ENCODE results near the gene CLASP1. TPM values are rescaled to one million over a fixed set of nuclear protein-coding genes. Genes with fewer than 3 reads are reported as not detected.

The CLASP1 gene
- total and polyA plus RNA-seq, 2 of the 8 experiments (the other 6 are each of a cell fraction or from before 2014, with no cell fraction given) = 7.3 to 53.9 TPM

DNA sequence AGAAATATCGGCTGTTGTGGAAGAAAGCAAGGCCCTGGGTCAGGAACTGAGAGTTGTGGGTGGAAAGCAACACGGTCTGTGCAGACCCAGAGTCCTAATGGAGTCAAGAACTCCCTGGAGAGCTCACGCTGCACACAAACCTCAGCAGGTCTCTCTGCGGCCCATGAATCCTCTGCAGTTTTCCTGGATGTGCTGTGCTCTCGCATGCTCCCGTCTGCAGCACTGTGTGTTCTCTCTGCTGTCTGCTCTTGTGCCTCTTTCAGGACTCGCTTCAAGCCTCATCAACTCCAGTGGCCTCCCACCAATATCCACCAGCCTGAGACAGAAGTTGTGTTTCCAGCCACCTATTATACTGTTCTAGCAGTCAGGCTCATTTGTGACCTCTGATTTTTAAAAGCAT is 94.3 kb downstream of the CLASP1 start:
- CTCF ChIA-PET (ENCODE audit: partially characterized antibody) = interaction anchor here (0.6 kb wide), 1 partner anchor 24 kb away, joined by 3 read pairs; the partner anchor contains the start of gene RNU4ATAC

More for the DNA sequence above, 94.3 kb downstream of the CLASP1 start:
- H3K14ac ChIP-seq (ENCODE audit: insufficient read length) = no peak overlapping the region
- H2BK120ac ChIP-seq (replicated peaks; ENCODE audit: low read depth, low read length) = no peak overlapping the region
- no peak overlapping the region for H2BK12ac ChIP-seq (ENCODE audit: low read depth, low read length)
- no peak overlapping the region for H2BK15ac ChIP-seq (ENCODE audit: low read length)
- FAIRE-seq (no peak), DNase-seq (ENCODE audit: low read depth in 1 of 2, low spot score in 2 of 2) (no peak)
- H2AFZ ChIP-seq (ENCODE audit: low read length) = no peak overlapping the region
- H4K20me1 ChIP-seq (replicated peaks in 1 of 2; ENCODE audit: control insufficient read depth in 1 of 2, insufficient read depth in 2 of 2, low read length in 2 of 2) = peaks cover 3 to 4% of the 10 kb centered on the region in 2 experiments
- H2BK20ac ChIP-seq (ENCODE audit: low read length) = no peak overlapping the region
- peaks cover 3% of the 10 kb centered on the region; the same call in 1 of the 2 replicates for H3K79me1 ChIP-seq (ENCODE audit: low read depth, low read length)
- H3K23me2 ChIP-seq (ENCODE audit: low read depth, low read length) = no peaks in the 10 kb centered on the region
- no peaks in the 10 kb centered on the region for H3K9me3 ChIP-seq (ENCODE audit: insufficient read depth in 2 of 2, low read depth in 1 of 2, low read length in 1 of 2)
- no peak overlapping the region for H4K91ac ChIP-seq (replicated peaks; ENCODE audit: insufficient read length, low read length)
- no peak for TF ChIP-seq ZNF274 (IDR thresholded peaks at IDR 0.05; ENCODE audit: borderline replicate concordance, extremely low read depth, low read length)
- TF ChIP-seq, protein P1, sequence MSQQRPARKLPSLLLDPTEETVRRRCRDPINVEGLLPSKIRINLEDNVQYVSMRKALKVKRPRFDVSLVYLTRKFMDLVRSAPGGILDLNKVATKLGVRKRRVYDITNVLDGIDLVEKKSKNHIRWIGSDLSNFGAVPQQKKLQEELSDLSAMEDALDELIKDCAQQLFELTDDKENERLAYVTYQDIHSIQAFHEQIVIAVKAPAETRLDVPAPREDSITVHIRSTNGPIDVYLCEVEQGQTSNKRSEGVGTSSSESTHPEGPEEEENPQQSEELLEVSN (IDR thresholded peaks at IDR 0.05) = no peak
- TF ChIP-seq HDAC6 (IDR thresholded peaks at IDR 0.05; ENCODE audit: low read depth, low read length) = no peak
- no peak for TF ChIP-seq PHF8 (conservative IDR thresholded peaks at IDR 0.05; ENCODE audit: low read depth, low read length)
- H3K4ac ChIP-seq (replicated peaks; ENCODE audit: insufficient read length, low read depth, low read length) = no peak overlapping the region
- no peak overlapping the region for H3K18ac ChIP-seq (ENCODE audit: extremely low read depth, low read length)
- H3K36me3 ChIP-seq (ENCODE audit: control insufficient read depth in 2 of 4, insufficient read depth in 4 of 4, low read length in 3 of 4) = no peaks in the 10 kb centered on the region
- H3K4me3 ChIP-seq (ENCODE audit: extremely low read depth in 1 of 4, insufficient read depth in 2 of 4, low read depth in 3 of 4, low read length in 4 of 4) = no peak overlapping the region
- H3K4me1 ChIP-seq (replicated peaks in 1 of 4; ENCODE audit: control insufficient read depth in 3 of 4, insufficient read depth in 4 of 4, low read length in 3 of 4) = peaks cover 0 to 7% (median 5%) of the 10 kb centered on the region in 4 experiments; a peak in 4 of 7 replicates
- H3K23ac ChIP-seq (ENCODE audit: insufficient read length) = no peak overlapping the region
- H4K8ac ChIP-seq (ENCODE audit: extremely low read depth, insufficient read depth, low read length) = no peak overlapping the region
- H3K4me2 ChIP-seq (ENCODE audit: insufficient read depth in 1 of 2, low read depth in 2 of 2, low read length in 2 of 2) = no peak overlapping the region
- no peak overlapping the region for H4K5ac ChIP-seq (ENCODE audit: insufficient read length, low read depth, low read length)
- no peak overlapping the region for H3K27ac ChIP-seq (ENCODE audit: low read depth, low read length)
- no peaks in the 10 kb centered on the region for H3K27me3 ChIP-seq (replicated peaks in 1 of 4; ENCODE audit: control insufficient read depth in 3 of 4, extremely low read depth in 1 of 4, insufficient read depth in 3 of 4, low read length in 3 of 4)
- H3K79me2 ChIP-seq (ENCODE audit: control insufficient read depth in 1 of 2, insufficient read depth in 2 of 2, low read length in 2 of 2) = peaks cover 0 to 60% of the 10 kb centered on the region in 2 experiments; a peak in 2 of 4 replicates
- 93% methylated on average over 7 of the region's 7 CpGs; no CpG with 5 or more reads in 1 of the 2 experiments for WGBS, 2 experiments (ENCODE audit: extremely low coverage in 1 of 2, insufficient coverage in 1 of 2, insufficient read length in 1 of 2, insufficient replicate concordance in 2 of 2, low coverage in 1 of 2, low lambda C conversion rate in 2 of 2, missing lambda C conversion rate in 1 of 2)
- no peak overlapping the region for H2AK5ac ChIP-seq (ENCODE audit: low read depth, low read length)
- H3K9ac ChIP-seq (replicated peaks in 1 of 4; ENCODE audit: extremely low read depth in 1 of 4, low read depth in 3 of 4, low read length in 3 of 4) = no peak overlapping the region; a peak in 1 of 7 replicates
- no peak overlapping the region for H2BK5ac ChIP-seq (ENCODE audit: low read depth, low read length)
- POLR2A ChIA-PET (ENCODE audit: partially characterized antibody) = no interaction called here
- no peak overlapping the region for H3K56ac ChIP-seq (replicated peaks; ENCODE audit: insufficient read length, low read depth, low read length)

Data from H1 (cell line).